Trophoblast cell (in vitro differentiated cells and primary cell): Measurements from ENCODE around the gene ABI3.

Experiments
- DNase-seq, 2 donors: peaks; one replicate each; pipeline ENCODE4 v3.0.0-alpha.2; 2016
- H2AFZ ChIP-seq: 2 replicates; pipeline ENCODE4 v1.6.1; 2013; ENCODE audit warnings: low read length, moderate library complexity, mild to moderate bottlenecking; ENCODE audit not compliant: insufficient read depth, poor library complexity
- H2AK5ac ChIP-seq: 2 replicates; pipeline ENCODE4 v1.6.1; 2013; ENCODE audit warnings: mild to moderate bottlenecking, low read length
- H2BK120ac ChIP-seq: 2 replicates; pipeline ENCODE4 v1.6.1; 2013; ENCODE audit warnings: low read length, mild to moderate bottlenecking, moderate library complexity; ENCODE audit not compliant: insufficient read depth, poor library complexity
- H2BK12ac ChIP-seq: 2 replicates; pipeline ENCODE4 v1.6.1; 2013; ENCODE audit warnings: mild to moderate bottlenecking, low read length, moderate library complexity
- H2BK5ac ChIP-seq: 2 replicates; pipeline ENCODE4 v1.6.1; 2013; ENCODE audit warnings: low read length, low read depth, moderate library complexity, mild to moderate bottlenecking; ENCODE audit not compliant: poor library complexity
- H3K14ac ChIP-seq: 2 replicates; pipeline ENCODE4 v1.6.1; 2013; ENCODE audit warnings: mild to moderate bottlenecking, low read length
- H3K18ac ChIP-seq: 2 replicates; pipeline ENCODE4 v1.6.1; 2013; ENCODE audit warnings: mild to moderate bottlenecking, low read length
- H3K23ac ChIP-seq: 2 replicates; pipeline ENCODE4 v1.6.1; 2013; ENCODE audit warnings: low read length
- H3K27ac ChIP-seq: 2 replicates; pipeline ENCODE4 v1.5.1; 2013; ENCODE audit warnings: low read depth, mild to moderate bottlenecking, inconsistent platforms, low read length, moderate library complexity
- H3K27me3 ChIP-seq: 2 replicates; pipeline ENCODE4 v1.6.1; 2013; ENCODE audit warnings: inconsistent platforms, mild to moderate bottlenecking, low read length, moderate library complexity; ENCODE audit not compliant: insufficient read depth
- H3K36me3 ChIP-seq, 2 experiments: 1 replicate in 1 of 2; 2 replicates in 1 of 2; pipeline ENCODE4 v1.6.1; 2013; ENCODE audit warnings: low read length in 2 of 2, mild to moderate bottlenecking in 2 of 2, moderate library complexity in 1 of 2; ENCODE audit not compliant: insufficient read depth in 2 of 2, control insufficient read depth in 1 of 2
- H3K4ac ChIP-seq: 2 replicates; pipeline ENCODE4 v1.6.1; 2013; ENCODE audit warnings: low read depth, mild to moderate bottlenecking, low read length, moderate library complexity
- H3K4me1 ChIP-seq, 2 experiments: 1 replicate in 1 of 2; 2 replicates in 1 of 2; pipeline ENCODE4 v1.6.1; 2013; ENCODE audit warnings: low read length in 2 of 2, mild to moderate bottlenecking in 2 of 2, moderate library complexity in 1 of 2; ENCODE audit not compliant: insufficient read depth in 2 of 2, control insufficient read depth in 1 of 2
- H3K4me2 ChIP-seq: 2 replicates; pipeline ENCODE4 v1.6.1; 2013; ENCODE audit warnings: inconsistent platforms, mild to moderate bottlenecking, low read length, moderate library complexity
- H3K4me3 ChIP-seq: 2 replicates; pipeline ENCODE4 v1.5.1; 2013; ENCODE audit warnings: mild to moderate bottlenecking, low read depth, low read length, inconsistent platforms
- H3K79me1 ChIP-seq: one replicate; pipeline ENCODE4 v1.6.1; 2013; ENCODE audit warnings: low read length
- H3K79me2 ChIP-seq: 2 replicates; pipeline ENCODE4 v1.6.1; 2013; ENCODE audit warnings: low read length, mild to moderate bottlenecking; ENCODE audit not compliant: control insufficient read depth, insufficient read depth, poor library complexity
- H3K9ac ChIP-seq: 2 replicates; pipeline ENCODE4 v1.6.1; 2013; ENCODE audit warnings: mild to moderate bottlenecking, low read length
- H3K9me3 ChIP-seq: 2 replicates; pipeline ENCODE4 v1.6.1; 2013; ENCODE audit warnings: low read depth, mild to moderate bottlenecking, control low read depth, inconsistent platforms, low read length; ENCODE audit not compliant: insufficient read depth
- H4K12ac ChIP-seq: 2 replicates; pipeline ENCODE4 v1.6.1; 2013; ENCODE audit warnings: low read depth, mild to moderate bottlenecking, low read length, moderate library complexity
- H4K8ac ChIP-seq: 2 replicates; pipeline ENCODE4 v1.6.1; 2013; ENCODE audit warnings: low read depth, mild to moderate bottlenecking, low read length, moderate library complexity
- H4K91ac ChIP-seq: one replicate; pipeline ENCODE4 v1.6.1; 2013; ENCODE audit warnings: low read depth, mild to moderate bottlenecking, low read length, moderate library complexity
- WGBS: extraction: QIAGEN DNeasy Blood & Tissue Kit; methylation state at CpG from one replicate; pipeline ENCODE4 v1.1.7; 2013; ENCODE audit warnings: missing lambda C conversion rate; ENCODE audit not compliant: insufficient read length, insufficient coverage; ENCODE audit errors: extremely low coverage; 5-methylcytosine and 5-hydroxymethylcytosine counted together

The ABI3 gene

DNA sequence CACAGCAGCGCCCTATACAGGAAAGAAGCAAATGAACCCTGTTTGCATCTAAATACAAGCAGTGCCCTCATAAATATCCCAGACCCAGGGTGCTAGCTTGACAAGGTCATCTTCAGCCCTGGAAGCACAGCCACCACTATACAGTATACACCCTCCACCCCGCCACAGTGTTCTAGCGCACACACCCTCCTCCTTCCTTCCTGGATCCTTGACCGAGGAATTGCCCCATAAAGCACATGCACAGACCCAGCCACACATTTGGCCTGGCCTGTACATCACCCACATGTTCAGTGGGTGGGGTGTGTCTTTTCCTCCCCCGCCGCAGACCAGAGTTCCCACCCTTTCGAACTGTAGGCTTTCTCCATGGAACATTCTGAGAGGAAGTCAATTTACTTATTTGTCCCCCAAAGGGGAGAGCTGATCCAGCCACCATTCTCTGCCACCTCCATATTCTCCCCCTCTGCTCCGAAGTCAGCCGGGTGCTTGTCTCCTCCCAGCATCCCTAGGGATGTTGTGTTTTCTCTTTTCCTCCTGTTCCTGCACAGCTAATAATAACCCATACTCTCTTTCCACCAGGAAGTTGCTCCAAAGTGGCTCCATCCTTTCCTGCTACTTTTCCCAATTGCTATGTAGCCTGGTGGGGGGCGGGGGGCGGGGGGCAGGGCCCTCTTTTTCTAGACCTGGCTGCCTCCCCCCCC lies 6.6 kb downstream of the ABI3 start:
- Histone ChIP-seq H3K27ac (no peak overlapping the region), H3K79me1 (no peaks in the 10 kb centered on the region), H2BK120ac (no peak overlapping the region), H3K14ac (no peak overlapping the region), H3K36me3 (no peaks in the 10 kb centered on the region), H3K4ac (no peak overlapping the region), H3K4me2 (no peak overlapping the region), H3K4me3 (no peak overlapping the region), H3K23ac (no peak overlapping the region), H2BK12ac (no peak overlapping the region), H3K9ac (no peak overlapping the region), H4K8ac (no peak overlapping the region), H2BK5ac (no peak overlapping the region), H3K79me2 (no peaks in the 10 kb centered on the region), H3K9me3 (no peaks in the 10 kb centered on the region), H4K91ac (no peak overlapping the region), H3K27me3 (no peaks in the 10 kb centered on the region), H2AFZ (no peak overlapping the region), H3K4me1 (no peaks in the 10 kb centered on the region), H3K18ac (no peak overlapping the region), H2AK5ac (no peak overlapping the region), H4K12ac (no peak overlapping the region)
- WGBS = no CpG with 5 or more reads among the region's 11 CpGs
- DNase-seq = peak in 1 of 2 donors; percentile 2

GRCh38 chr17:49217651-49218413 lies 7.3 kb downstream of the ABI3 start:
- WGBS = no CpG with 5 or more reads among the region's 17 CpGs
- H3K4me2 ChIP-seq = no peak overlapping the region
- no peak overlapping the region for H2AFZ ChIP-seq
- no peaks in the 10 kb centered on the region for H3K4me1 ChIP-seq
- H2BK120ac ChIP-seq = no peak overlapping the region
- H3K4ac ChIP-seq = no peak overlapping the region
- no peak overlapping the region for H4K12ac ChIP-seq
- H3K14ac ChIP-seq = no peak overlapping the region
- no peaks in the 10 kb centered on the region for H3K36me3 ChIP-seq
- H2AK5ac ChIP-seq = no peak overlapping the region
- H3K9me3 ChIP-seq = no peaks in the 10 kb centered on the region
- no peak overlapping the region for H2BK12ac ChIP-seq
- H3K27me3 ChIP-seq = peaks cover 3% of the 10 kb centered on the region
- H3K27ac ChIP-seq = no peak overlapping the region
- DNase-seq = peak in 1 of 2 donors; percentile 12
- H4K91ac ChIP-seq = no peak overlapping the region
- no peak overlapping the region for H2BK5ac ChIP-seq
- no peak overlapping the region for H3K4me3 ChIP-seq
- no peaks in the 10 kb centered on the region for H3K79me1 ChIP-seq
- no peaks in the 10 kb centered on the region for H3K79me2 ChIP-seq
- H3K23ac ChIP-seq = no peak overlapping the region
- no peak overlapping the region for H3K18ac ChIP-seq
- no peak overlapping the region for H3K9ac ChIP-seq
- no peak overlapping the region for H4K8ac ChIP-seq

DNA sequence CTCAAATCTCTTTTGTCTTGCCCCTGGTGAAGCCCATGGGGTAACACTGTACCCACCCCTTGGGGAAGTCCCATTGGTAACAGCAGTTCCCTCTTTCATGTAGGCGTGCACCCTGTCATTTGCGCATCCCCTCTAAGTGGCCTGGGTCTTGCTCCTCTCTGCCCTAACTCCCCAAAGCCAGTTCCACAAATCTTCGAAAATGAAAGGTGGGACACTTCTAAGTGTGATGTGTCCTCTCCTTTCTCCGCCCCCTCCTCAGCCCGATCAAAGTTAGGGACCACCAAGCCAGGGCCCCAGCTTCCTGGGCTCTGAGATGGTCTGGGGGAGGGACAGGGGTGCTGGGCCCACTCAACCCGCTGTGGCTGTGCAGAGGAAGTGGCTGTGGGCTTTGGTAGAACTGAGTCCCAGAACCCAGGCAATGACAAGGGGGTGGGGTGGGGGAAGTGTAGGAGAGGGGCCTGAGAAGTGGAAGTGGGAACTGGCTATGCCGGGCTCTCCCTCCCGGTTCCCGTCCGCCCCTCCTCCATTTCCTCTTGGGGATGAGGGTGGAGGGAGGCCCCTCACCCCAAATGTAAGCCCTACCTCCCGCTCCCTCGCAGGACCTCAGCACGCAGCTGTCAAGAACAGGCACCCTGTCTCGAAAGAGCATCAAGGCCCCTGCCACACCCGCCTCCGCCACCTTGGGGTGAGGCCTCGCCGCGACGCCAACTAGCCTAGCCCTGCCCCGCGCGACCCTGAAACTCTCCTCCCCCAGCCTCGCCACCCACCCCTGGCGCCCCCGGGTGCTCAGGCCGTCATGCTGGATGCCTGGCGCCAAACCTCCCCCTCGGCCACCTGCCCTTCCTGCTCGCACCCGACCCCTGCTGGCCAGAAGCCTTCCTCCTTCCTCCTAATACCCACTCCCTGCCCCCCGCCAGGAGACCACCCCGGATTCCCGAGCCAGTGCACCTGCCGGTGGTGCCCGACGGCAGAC lies 8.7 kb downstream of the ABI3 start:
- Histone ChIP-seq H3K79me2 (no peaks in the 10 kb centered on the region), H3K27ac (no peak overlapping the region), H4K91ac (no peak overlapping the region), H3K9ac (no peak overlapping the region), H3K18ac (no peak overlapping the region), H4K12ac (no peak overlapping the region), H2BK120ac (no peak overlapping the region), H4K8ac (no peak overlapping the region), H3K4me3 (no peak overlapping the region), H3K9me3 (peaks cover 2% of the 10 kb centered on the region), H3K23ac (no peak overlapping the region), H3K79me1 (no peaks in the 10 kb centered on the region), H3K4ac (no peak overlapping the region), H3K14ac (no peak overlapping the region), H2AFZ (no peak overlapping the region), H2AK5ac (no peak overlapping the region), H3K4me1 (peaks cover 4 to 6% of the 10 kb centered on the region in 2 experiments), H2BK5ac (no peak overlapping the region), H3K27me3 (peaks cover 17% of the 10 kb centered on the region), H3K4me2 (no peak overlapping the region), H2BK12ac (no peak overlapping the region), H3K36me3 (no peaks in the 10 kb centered on the region)
- no CpG with 5 or more reads among the region's 37 CpGs for WGBS
- DNase-seq = peak in 1 of 2 donors; percentile 19

- Histone ChIP-seq H3K4me3 (no peak overlapping the region), H3K27me3 (peaks cover 24% of the 10 kb centered on the region), H3K14ac (no peak overlapping the region), H3K4me2 (no peak overlapping the region), H3K9ac (no peak overlapping the region), H4K8ac (no peak overlapping the region), H3K18ac (no peak overlapping the region), H3K4me1 (peaks cover 10 to 12% of the 10 kb centered on the region in 2 experiments), H2BK120ac (no peak overlapping the region), H2AFZ (no peak overlapping the region), H2AK5ac (no peak overlapping the region), H3K23ac (no peak overlapping the region), H2BK12ac (no peak overlapping the region), H3K9me3 (peaks cover 9% of the 10 kb centered on the region), H4K12ac (no peak overlapping the region), H3K27ac (no peak overlapping the region), H3K4ac (no peak overlapping the region), H3K79me2 (no peaks in the 10 kb centered on the region), H2BK5ac (no peak overlapping the region), H3K36me3 (no peaks in the 10 kb centered on the region), H4K91ac (no peak overlapping the region), H3K79me1 (no peaks in the 10 kb centered on the region)
- DNase-seq = no peak
- no CpG with 5 or more reads among the region's 15 CpGs for WGBS
Observed at GRCh38 chr17:49219987-49220386, 9.5 kb downstream of the ABI3 start.
